Measurements from ENCODE around the gene TEDC2.
"Not testable (repeated sequence)": the region's sequence is repeated elsewhere in the genome, so short reads cannot be mapped to it uniquely, and the experiment has no call there.

The TEDC2 gene

GRCh38 chr16:2438121-2438520 is 21.8 kb upstream of the TEDC2 start:
- no peak for DNase-seq (ENCODE audit: low spot score)

- no peak for DNase-seq (ENCODE audit: low spot score)
These were observed 20.3 kb upstream of the TEDC2 start for GRCh38 chr16:2439598-2439997.

DNA sequence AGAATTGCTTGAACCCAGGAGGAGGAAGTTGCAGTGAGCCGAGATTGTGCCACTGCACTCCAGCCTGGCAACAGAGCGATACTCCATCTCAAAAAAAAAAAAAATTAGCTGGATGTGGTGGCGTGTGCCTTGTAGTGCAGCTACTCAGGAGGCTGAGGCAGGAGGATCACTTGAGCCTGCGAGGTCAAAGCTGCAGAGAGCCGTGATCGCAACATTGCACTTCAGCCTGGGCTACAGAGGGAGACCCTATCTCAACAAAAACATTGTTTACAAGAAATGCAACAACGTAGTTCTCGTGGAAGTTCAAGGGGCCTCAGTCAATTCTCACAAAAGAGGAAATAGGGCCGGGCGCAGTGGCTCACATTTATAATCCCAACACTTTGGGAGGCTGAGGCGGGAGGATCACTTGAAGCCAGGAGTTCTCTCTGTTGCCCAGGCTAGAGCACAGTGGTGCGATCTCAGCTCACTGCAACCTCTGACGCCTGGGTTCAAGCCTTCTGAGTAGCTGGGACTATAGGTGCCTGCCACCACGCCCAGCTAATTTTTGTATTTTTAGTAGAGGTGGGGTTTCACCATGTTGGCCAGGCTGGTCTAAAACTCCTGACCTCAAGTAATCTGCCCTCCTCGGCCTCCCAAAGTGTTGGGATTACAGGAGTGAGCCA is 18.6 kb upstream of the TEDC2 start:
- DNase-seq (ENCODE audit: low spot score) = not testable (repeated sequence)

- no peak for DNase-seq (ENCODE audit: low spot score)
These were observed 16.4 kb upstream of the TEDC2 start for GRCh38 chr16:2443555-2443954.

GRCh38 chr16:2447920-2448583 is 11.9 kb upstream of the TEDC2 start:
- no peak for DNase-seq (ENCODE audit: low spot score)

DNA sequence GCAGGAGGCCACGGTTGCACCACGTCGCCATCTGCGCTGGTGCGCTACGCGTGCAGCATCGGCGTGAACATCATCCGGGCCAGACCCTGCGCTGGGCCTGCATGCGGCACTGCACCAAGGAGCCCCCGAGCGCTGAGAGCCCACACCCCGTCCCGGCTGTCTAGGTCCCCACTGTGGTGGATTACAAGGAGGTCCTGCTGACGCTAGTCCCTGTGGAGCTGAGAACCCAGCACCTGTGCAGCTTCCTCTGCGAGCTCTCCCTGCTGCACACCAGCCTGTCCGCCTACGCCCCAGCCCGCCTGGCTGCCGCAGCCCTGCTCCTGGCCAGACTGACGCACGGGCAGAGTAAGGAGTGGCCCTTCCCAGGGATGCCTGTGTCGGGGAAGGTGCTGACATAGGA is 10.8 kb upstream of the TEDC2 start:
- no peak for DNase-seq (ENCODE audit: low spot score)

- peak; percentile 84 for DNase-seq (ENCODE audit: low spot score)
These were observed 9.4 kb upstream of the TEDC2 start for GRCh38 chr16:2450535-2450934.

- DNase-seq (ENCODE audit: low spot score) = no peak
These were observed 8.9 kb upstream of the TEDC2 start for GRCh38 chr16:2450975-2451381.

- no peak for DNase-seq (ENCODE audit: low spot score)
These were observed 8.0 kb upstream of the TEDC2 start for GRCh38 chr16:2451851-2452320.

DNA sequence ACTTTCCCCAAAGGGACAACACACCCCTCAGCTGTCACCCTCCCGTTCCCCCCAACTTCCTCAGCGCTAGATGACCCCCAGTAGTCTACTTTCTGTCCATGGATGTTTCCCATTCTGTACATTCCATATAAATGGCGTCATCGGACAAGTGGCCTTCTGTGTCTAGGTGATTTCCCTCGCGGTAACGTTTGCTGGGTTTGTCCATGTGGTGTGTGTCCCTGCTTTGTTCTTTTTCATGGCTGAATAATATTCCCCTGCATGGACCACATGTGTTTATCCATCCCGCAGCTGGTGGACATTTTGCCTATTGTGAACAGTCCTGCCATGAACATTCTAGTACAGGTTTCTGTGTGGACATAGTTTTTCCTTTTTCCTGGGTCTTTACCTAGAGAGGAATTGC is 7.3 kb upstream of the TEDC2 start:
- DNase-seq (ENCODE audit: low spot score) = no peak

GRCh38 chr16:2455081-2455845 is 4.6 kb upstream of the TEDC2 start:
- DNase-seq (ENCODE audit: low spot score) = no peak

GRCh38 chr16:2456551-2457153 is 3.3 kb upstream of the TEDC2 start:
- no peak for DNase-seq (ENCODE audit: low spot score)

GRCh38 chr16:2457267-2457666 is 2.6 kb upstream of the TEDC2 start:
- no peak for DNase-seq (ENCODE audit: low spot score)

- no peak for DNase-seq (ENCODE audit: low spot score)
These were observed 2.0 kb upstream of the TEDC2 start for GRCh38 chr16:2457946-2458345.

DNA sequence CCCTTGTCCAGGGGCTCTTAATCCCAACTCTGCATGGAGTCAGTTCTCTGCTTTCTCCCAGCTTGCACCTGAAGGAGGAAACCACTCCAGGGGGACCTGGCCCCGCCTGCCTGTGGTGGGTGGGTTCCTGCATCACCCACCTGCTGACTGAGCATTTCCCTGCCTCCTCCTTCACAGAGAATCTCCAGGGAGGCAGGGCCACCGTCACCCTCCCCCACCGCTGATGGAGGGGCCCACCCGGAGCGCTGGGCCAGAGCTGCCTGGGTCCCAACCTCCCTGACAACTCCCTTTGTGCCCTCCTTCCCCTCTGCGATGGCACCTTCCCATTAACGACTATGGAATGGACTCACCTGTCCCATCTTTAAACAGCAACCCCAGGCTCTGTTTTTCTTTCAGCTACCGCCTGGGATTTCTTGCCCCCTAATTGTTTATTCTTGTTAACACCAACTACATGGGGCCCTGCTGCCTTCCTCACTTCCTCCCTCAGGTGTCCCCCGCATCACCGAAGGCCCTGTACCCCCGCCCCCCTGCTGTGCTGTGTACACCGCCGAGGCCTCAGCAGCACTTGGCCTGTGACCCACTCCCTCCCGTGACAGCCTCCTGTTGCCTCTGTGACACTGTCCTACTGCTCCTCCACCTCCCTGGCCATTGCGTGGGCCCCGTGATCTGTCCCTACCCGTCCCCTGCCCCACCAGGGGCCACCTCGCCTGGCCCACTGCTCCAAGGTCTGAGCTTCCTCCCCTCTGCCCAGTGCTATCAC is 842 bp upstream of the TEDC2 start:
- no peak for DNase-seq (ENCODE audit: low spot score)

DNA sequence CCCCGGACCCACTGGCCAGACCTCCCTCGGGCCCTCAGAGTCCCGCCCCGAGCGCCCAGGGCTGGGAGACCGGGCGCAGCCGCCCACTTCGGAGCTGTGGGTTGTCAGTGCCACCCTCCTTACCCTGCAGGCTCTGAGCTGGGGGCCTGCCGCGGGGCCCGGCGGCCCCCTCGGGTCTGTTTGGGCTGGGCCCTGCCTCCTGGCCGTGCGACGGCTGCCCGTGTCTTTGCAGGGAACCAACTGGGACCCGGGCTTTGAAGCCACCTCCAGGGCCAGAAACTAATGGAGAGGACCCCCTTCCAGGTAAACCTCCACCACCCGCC is 443 bp downstream of the TEDC2 start:
- no peak for DNase-seq (ENCODE audit: low spot score)

DNA sequence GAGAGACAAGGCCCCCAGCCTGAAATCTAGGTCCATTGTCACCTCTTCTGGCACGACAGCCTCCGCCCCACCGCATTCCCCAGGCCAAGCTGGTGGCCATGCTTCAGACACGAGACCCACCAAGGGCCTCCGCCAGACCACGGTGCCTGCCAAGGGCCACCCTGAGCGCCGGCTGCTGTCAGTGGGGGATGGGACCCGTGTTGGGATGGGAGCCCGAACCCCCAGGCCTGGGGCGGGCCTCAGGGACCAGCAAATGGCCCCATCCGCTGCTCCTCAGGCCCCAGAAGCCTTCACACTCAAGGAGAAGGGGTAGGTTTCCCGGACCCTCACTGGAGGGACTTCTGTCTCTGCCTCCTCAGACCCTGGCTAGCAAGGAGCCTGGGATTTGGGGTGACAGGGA is 1.0 kb downstream of the TEDC2 start:
- no peak for DNase-seq (ENCODE audit: low spot score)

DNA sequence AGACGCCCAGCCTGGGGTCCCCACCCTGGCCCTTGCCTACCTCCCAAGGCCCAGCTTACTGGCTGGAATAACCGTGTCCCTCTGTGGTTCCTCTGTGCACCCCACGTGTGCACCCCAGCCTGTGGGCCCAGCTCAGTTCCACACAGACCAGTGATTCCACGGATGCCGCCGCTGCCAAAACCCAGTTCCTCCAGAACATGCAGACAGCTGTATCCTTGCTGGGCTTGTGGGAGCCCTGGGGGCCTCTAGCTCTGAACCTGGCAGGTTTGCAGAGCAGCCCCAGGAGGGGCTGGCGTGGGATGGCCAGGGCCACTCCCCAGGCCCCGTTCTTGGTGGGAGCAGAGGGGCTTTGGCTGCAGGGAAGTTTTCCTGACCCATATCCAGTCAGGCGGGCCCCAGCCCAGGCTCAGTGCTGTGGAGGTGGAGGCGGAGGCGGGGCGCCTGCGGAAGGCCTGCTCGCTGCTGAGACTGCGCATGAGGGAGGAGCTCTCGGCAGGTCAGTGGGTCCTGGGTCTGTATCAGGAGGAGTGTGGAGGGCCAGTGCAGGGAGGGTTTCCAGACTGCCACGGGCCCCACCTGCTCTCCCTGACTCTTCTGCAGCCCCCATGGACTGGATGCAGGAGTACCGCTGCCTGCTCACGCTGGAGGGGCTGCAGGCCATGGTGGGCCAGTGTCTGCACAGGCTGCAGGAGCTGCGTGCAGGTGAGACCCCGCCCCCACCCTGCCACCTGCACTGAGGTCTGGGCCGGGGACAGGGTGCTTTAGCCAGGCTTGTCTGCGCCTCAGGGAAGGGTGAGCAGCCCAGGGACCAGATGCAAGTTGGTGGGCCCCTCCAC is 2.3 kb downstream of the TEDC2 start:
- no peak for DNase-seq (ENCODE audit: low spot score)

DNA sequence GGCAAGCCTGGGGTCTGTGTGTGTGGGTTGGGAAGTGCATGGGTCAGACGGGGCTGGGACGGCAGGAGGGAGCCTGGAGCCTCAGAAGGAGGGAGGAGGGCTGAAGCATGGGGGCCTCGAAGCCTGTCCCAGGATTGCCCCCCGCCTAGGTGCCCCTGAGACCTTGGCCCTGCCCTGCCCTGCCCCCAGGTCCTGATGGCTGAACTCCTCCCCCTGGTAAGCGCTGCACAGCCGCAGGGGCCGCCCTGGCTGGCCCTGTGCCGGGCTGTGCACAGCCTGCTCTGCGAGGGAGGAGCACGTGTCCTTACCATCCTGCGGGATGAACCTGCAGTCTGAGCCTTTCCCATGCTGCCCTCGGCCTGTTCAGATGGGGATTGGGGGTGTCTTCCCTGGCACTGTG is 4.4 kb downstream of the TEDC2 start:
- no peak for DNase-seq (ENCODE audit: low spot score)

DNA sequence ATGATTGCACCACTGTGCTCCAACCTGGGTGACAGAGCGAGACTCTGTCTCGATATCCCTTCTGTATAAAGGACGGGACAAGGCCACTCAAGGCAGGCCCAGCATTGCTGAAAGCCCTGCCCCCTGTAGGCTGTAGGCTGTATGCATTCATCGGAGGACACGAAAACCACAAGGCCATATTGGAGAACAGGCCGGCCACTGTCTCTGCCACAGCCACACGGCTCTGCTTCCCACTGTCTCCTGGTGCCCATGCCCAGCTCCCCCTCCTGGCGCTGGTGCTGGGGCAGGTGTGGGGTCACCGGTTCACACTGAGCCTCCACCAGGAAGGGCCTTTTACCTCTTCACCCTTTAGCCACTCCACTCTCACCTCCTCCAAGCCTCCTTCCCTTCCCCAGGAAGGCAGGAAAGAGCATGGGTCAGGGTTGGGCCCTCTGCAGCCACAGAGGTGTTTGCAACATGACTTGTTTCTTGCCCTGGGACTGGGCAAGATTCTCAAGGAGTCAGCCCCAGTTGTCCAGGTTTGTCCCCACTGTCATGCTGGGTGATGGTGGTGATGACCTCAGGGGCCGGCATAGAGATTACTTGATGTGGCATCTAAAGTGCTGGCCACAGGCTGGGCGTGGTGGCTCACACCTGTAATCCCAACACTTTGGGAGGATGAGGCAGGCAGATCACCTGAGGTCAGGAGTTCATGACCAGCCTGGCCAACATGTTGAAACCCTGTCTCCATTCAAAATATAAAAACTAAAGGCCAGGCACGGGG is 5.9 kb downstream of the TEDC2 start:
- DNase-seq (ENCODE audit: low spot score) = no peak
